T-helper 2 cell treated with Interferon-gamma antibody and Interleukin-4, amounts not matched to agents 100 ng/mL and 5 ng/mL, for 36 hours (primary cell): Measurements from ENCODE around the gene LBX1. TPM values are rescaled to one million over a fixed set of nuclear protein-coding genes. Genes with fewer than 3 reads are reported as not detected.
"Not testable (repeated sequence)": the region's sequence is repeated elsewhere in the genome, so short reads cannot be mapped to it uniquely, and the experiment has no call there.

Experiments used
- intact Hi-C: fragments of 100-400 bp; cut with micrococcal nuclease; formaldehyde crosslinking; loops from one replicate; pipeline ENCODE4 v1.15.1; 2023
- total RNA-seq: library from RNA; stranded (reverse); gene quantifications from 2 replicates; pipeline ENCODE4 v1.2.3, GENCODE V29; 2022

The LBX1 gene
- total RNA-seq, 1 donor from 2014 or later: not detected

- intact Hi-C loops: loop anchor here (1.0 to 5.0 kb wide), 4 partner anchors 13 to 565 kb away; no protein-coding TSS in a partner anchor
Observed at GRCh38 chr10:101215397-101216206, 13.7 kb downstream of the LBX1 start.

DNA sequence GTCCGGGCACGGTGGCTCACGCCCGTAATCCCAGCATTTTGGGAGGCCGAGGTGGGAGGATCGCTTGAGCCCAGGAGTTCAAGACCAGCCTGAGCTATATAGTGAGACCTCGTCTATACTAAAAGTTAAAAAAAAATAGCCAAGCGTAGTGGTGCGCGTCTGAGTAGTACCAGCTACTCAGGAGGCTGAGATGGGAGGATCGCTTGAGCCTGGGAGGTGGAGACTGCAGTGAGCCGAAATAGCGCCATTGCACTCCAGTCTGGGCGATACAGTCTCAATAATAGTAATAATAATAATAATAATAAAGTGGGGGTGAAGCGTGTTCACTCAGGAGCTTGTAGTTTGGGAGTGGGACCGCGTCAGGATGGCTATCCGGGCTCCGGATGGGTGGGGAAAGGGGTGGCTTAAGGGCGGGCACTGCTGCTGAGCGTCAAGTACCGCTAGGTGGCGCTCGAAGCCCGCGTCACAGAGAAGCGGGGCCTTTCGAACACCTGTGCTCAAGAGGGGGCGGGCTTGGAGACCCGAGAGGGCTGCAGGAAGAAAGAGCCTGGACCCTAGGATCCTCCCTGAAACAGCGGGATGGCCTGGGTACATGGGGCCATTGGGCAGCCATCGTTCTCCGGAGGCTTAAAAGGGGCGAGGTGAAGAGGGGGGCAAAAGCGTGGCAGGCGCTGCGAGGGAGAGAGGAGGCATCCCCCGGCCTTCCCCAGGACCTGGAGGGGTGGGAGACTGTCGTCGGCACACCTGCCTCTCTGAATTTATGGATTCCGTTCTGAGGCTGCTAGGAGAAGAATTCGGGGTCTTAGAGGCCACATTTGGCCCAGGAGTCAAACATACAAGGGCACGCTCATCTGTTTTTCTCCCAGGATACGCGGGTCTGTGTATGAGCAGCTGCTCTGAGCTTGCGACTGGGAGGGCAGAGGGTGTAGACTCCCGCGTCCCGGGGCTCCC is 14.5 kb downstream of the LBX1 start:
- intact Hi-C loops: loop anchor here (1.0 to 5.0 kb wide), 5 partner anchors 76 to 566 kb away; no protein-coding TSS in a partner anchor

GRCh38 chr10:101208543-101208942 is 20.7 kb downstream of the LBX1 start:
- intact Hi-C loops: no loop called here

DNA sequence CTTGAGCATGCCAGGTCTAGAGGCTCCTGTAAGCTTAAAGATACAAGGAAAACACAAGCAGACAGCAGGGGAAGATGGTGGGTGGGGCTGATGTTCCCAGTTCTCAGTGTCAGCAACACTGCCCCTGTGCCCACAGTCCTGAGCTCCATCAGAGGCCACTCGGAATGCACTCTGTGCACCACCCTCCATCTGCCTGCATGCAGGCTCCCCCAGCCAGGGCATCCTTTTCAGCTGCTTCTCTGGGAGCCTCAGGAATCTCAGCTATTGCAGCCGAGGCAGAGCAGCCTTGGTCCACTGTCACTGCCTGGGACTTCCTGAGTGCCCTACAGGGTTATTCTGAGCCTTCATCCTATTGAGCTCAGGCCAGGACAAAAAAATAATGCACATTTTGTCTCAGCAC is 22.2 kb downstream of the LBX1 start:
- intact Hi-C loops: no loop called here

DNA sequence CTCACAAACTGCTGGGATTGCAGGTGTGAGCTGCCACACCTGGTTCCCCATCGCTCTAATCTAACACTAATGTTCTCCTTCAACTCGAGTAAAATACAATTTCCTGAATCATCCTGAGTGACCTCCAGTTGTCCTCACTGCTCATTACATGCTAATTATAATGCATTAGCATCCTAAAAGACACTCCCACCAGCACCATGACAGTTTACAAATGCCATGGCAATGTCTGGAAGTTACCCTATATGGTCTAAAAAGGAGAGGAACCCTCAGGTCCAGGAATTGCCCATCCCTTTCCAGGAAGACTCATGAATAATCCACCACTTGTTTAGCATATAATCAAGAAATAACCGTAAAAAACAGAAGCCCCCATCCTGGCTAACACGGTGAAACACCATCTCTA is 26.6 kb downstream of the LBX1 start:
- intact Hi-C loops: not testable (repeated sequence)

DNA sequence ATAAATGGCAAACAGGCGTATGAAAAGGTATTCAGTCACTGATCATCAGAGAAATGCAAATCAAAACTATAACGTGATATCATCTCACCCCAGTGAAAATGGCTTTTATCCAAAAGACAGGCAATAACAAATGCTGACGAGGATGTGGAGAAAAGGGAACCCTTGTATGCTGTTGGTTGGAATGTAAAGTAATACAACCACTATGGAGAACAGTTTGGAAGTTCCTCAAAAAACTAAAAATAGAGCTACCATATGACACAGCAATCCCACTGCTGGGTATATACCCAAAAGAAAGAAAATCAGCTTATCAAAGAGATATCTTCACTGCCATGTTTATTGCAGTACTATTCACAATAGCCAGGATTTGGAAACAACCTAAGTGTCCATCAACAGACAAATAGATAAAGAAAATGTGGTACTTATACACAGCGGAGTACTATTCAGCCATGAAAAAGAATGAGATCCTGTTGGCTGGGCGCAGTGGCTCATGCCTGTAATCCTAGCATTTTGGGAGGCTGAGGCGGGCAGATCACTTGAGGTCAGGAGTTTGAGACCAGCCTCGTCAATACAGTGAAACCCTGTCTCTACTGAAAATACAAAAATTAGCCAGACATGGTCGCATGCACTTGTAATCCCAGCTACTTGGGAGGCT is 30.8 kb downstream of the LBX1 start:
- intact Hi-C loops: not testable (repeated sequence)

- intact Hi-C loops: no loop called here
Observed at GRCh38 chr10:101195921-101196320, 33.3 kb downstream of the LBX1 start.

DNA sequence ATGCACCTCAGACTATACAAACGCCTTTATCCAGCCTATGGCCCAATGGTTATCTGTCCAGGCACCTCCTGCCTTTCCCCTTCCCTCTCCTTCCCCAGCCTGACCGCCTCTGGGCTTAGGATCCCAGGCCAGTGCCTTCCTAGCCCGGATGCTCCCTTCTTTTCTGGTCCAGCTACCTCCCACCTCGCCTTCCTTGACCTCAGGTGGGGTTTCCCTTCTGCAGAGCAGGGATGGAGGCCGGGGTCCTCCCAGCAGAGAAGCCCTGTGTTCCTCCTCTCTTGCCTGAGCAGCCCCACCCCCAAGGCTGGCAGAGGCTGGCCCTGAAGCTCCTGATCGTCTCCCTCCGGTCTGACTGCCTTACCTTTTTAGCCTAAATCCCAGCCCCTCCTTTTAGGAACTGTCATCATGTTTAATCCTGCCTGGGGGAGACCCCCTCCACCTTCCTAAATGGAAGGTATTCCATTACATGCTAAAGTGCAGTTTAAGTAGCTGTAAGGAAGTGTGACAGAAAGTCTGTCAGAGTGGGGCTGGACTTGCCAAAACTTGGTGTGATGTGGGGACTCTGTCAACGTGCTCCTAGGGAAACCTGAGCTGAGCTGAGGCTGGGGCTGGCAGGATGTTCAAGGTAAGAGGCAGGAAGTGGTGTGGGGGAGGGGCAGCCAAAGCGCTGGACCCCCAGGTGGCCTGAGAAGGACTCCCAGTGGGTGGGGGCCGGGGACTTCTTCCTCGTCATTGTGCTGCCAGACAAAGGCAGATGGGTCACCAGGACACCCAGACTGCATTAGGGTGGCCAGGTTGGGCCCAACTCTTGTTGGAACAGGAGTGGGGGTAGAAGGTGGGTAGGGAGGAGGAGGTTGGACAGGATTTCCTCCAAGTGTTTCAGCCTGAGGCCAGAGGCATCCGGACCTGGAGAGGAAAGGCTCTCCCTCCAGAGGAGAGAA is 39.5 kb downstream of the LBX1 start:
- intact Hi-C loops: no loop called here

DNA sequence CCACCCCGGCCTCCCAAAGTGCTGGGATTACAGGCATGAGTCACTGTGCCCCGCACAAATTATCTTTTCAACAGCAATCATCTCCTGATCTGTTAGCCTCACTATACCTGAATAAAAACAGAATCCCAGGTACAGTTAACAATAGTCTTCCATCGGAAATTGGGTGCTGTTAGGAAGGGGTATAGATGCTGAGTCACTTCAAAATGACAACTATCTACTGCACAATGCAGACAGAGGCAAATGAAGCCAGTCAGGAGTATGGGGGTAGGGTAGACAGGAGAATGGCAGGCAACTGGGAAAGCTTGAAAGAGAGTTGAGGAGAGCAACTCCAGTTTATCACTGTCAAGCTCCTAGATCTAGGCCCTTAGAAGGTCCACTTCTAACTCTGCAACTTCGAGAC is 40.3 kb downstream of the LBX1 start:
- intact Hi-C loops: no loop called here

DNA sequence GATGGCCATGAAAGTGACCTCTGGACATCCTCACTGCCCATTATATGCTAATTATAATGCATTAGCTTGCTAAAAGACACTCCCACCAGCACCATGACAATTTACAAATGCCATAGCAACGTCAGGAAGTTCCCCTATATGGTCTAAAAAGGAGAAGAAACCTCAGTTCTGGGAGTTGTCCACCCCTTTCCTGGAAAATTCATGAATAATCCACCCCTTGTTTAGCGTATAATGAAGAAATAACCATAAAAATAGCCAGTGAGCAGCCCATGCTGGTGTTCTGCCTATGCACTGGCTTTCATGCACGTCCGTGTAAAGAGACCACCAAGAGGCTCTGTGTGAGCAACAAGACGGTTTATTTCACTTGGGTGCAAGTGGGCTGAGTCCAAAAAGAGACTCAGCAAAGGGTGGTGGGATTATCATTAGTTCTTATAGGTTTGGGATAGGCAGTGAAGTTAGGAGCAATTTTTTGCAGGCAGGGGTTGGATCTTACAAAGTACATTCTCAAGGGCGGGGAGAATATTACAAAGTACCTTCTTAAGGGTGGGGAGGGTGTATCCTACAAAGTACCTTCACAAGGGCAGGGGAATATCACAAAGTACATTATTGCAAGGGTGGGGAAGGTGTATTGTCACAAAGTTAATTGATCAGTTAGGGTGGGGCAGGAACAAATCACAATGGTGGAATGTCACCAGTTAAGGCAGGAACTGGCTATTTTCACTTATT is 45.6 kb downstream of the LBX1 start:
- intact Hi-C loops: no loop called here

DNA sequence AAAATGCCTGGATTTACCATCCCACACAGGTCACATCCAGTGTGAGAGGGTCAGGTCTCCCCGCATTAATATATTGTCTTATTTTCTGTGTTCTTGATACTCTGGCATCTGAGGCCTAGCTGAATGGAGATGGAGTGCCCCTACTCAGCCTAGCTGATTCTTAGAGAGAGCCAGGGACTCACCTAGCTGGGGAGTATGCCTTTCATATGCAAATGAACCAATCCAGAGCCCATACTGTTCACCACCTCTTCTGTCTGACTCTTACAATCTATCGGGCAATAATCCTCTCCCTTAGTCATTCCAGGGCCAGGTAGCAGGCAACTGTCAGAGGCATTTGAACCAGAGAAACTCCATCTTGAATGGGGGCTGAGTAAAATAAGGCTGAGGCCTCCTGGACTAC is 46.3 kb downstream of the LBX1 start:
- intact Hi-C loops: no loop called here

Other genes starting within 250 kb of the LBX1 start
- gene MRPL43, start 242.0 kb downstream of the LBX1 start, total RNA-seq: 47.9 and 48.2 TPM in 2 replicates
- gene TWNK, start 241.9 kb downstream of the LBX1 start, total RNA-seq: 14.8 and 15.3 TPM in 2 replicates
- gene LZTS2, start 229.7 kb downstream of the LBX1 start, total RNA-seq: 15.9 and 16.4 TPM in 2 replicates
- 0.64 and 0.77 TPM in 2 replicates for gene PDZD7, start 198.3 kb downstream of the LBX1 start, total RNA-seq
- gene SFXN3, start 198.2 kb downstream of the LBX1 start, total RNA-seq: 27.8 and 29.2 TPM in 2 replicates
- 0.36 and 0.77 TPM in 2 replicates for gene KAZALD1, start 167.5 kb downstream of the LBX1 start, total RNA-seq
- gene TLX1, start 98.2 kb downstream of the LBX1 start, total RNA-seq: not detected in 2 replicates
- gene BTRC, start 124.7 kb upstream of the LBX1 start, total RNA-seq: 13.7 and 16.0 TPM in 2 replicates